ENCODE measurements around the gene SDK1. TPM values are rescaled to one million over a fixed set of nuclear protein-coding genes. Genes with fewer than 3 reads are reported as not detected.

SDK1 gene
- total and polyA plus RNA-seq, 11 donors = 2.2 to 5.8 (median 3.4) TPM

- Histone ChIP-seq H3K4me3 (peak overlapping the region in 1 of 12 donors; percentile 19), H3K27me3 (no peaks in the 10 kb centered on the region), H3K9me3 (no peaks in the 10 kb centered on the region), H3K4me1 (peaks cover 0 to 9% (median 0%) of the 10 kb centered on the region in 12 donors), H3K27ac (peak overlapping the region in 2 of 12 donors; percentile 8 to 64), H3K36me3 (no peaks in the 10 kb centered on the region)
- ATAC-seq (no peak), DNase-seq (no peak)
- WGBS, 4 donors = 74 to 89% (median 80%) methylated on average over 3 of the region's 3 CpGs
- no peak for TF ChIP-seq POLR2A (IDR thresholded peaks at IDR 0.05)
- no peak for TF ChIP-seq CTCF (IDR thresholded peaks at IDR 0.05)
- intact Hi-C loops (cut with DNase I) = no loop called here
Observed at GRCh38 chr7:4188651-4189050, 887.6 kb downstream of the SDK1 start.

GRCh38 chr7:4189131-4189570 lies 888.1 kb downstream of the SDK1 start:
- DNase-seq (peak; percentile 72 to 91 (median 80)), ATAC-seq (peak; percentile 89 to 98 (median 95))
- H3K4me3 ChIP-seq = peak overlapping the region in 1 of 12 donors; percentile 19
- H3K36me3 ChIP-seq = no peaks in the 10 kb centered on the region
- H3K9me3 ChIP-seq = no peaks in the 10 kb centered on the region
- H3K27me3 ChIP-seq = no peaks in the 10 kb centered on the region
- H3K4me1 ChIP-seq = peaks cover 0 to 9% (median 0%) of the 10 kb centered on the region in 12 donors
- TF ChIP-seq CTCF (IDR thresholded peaks at IDR 0.05) = no peak
- TF ChIP-seq POLR2A (IDR thresholded peaks at IDR 0.05) = no peak
- 40 to 54% (median 45%) methylated on average over 13 to 14 of the region's 14 CpGs for whole genome bisulfite sequencing, 4 donors
- peak overlapping the region in 2 of 12 donors; percentile 8 to 64 for H3K27ac ChIP-seq
- intact Hi-C loops (cut with DNase I) = no loop called here

- DNase-seq (peak in 2 of 5 donors; percentile 16 to 35), ATAC-seq (no peak)
- TF ChIP-seq CTCF (IDR thresholded peaks at IDR 0.05) (no peak), POLR2A (IDR thresholded peaks at IDR 0.05) (no peak)
- H3K4me1 ChIP-seq = peaks cover 0 to 9% (median 0%) of the 10 kb centered on the region in 12 donors
- H3K27ac ChIP-seq = no peak overlapping the region
- intact Hi-C loops (cut with DNase I) = no loop called here
- H3K9me3 ChIP-seq = no peaks in the 10 kb centered on the region
- H3K4me3 ChIP-seq = no peak overlapping the region
- 83 to 87% (median 84%) methylated on average over 27 to 37 of the region's 37 CpGs for WGBS, 4 donors
- H3K36me3 ChIP-seq = no peaks in the 10 kb centered on the region
- no peaks in the 10 kb centered on the region for H3K27me3 ChIP-seq
Observed at GRCh38 chr7:4190010-4190981, 889.2 kb downstream of the SDK1 start.

DNA sequence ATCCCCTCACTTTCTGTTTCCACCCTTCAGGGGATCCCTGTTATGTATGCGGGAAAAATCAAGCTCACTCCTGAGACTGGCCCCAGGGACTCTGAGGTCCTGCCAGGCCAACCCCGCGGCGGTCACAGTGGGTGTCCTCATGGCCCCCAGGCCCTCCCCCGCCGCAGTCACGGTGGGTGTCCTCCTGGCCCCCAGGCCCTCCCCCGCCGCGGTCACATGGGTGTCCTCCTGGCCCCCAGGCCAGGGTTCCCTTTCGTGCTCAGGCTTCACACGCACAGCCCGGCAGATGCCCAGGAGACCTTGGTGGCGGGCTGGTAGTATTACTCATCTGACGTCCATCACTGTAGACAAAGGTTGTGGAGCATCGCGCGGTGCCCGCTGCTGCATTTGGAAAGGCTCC lies 890.0 kb downstream of the SDK1 start:
- TF ChIP-seq POLR2A (IDR thresholded peaks at IDR 0.05) (no peak), CTCF (IDR thresholded peaks at IDR 0.05) (no peak)
- Histone ChIP-seq H3K27ac (no peak overlapping the region), H3K27me3 (no peaks in the 10 kb centered on the region), H3K9me3 (no peaks in the 10 kb centered on the region), H3K4me3 (no peak overlapping the region), H3K4me1 (peaks cover 0 to 9% (median 0%) of the 10 kb centered on the region in 12 donors), H3K36me3 (no peaks in the 10 kb centered on the region)
- WGBS, 4 donors = 80 to 90% (median 88%) methylated on average over 14 to 19 of the region's 19 CpGs
- peak in 1 of 4 donors; percentile 5 for ATAC-seq
- DNase-seq = peak in 2 of 5 donors; percentile 23 to 36
- intact Hi-C loops (cut with DNase I) = no loop called here
